Neural cell (in vitro differentiated cells): ENCODE results near the gene MS4A3. TPM values are rescaled to one million over a fixed set of nuclear protein-coding genes. Genes with fewer than 3 reads are reported as not detected.
"Not testable (repeated sequence)": the region's sequence is repeated elsewhere in the genome, so short reads cannot be mapped to it uniquely, and the experiment has no call there.

Source experiments
- H2AFZ ChIP-seq: fragments of 200-600, 300-800 bp; sonication (generic), shearing (Covaris generic); 2 replicates; pipeline ENCODE4 v1.6.0; 2014; ENCODE audit warnings: low read depth, mild to moderate bottlenecking, antibody characterized with exemption, low read length, moderate library complexity
- H3F3A ChIP-seq: fragments of 200-600 bp; shearing (Covaris generic); 2 replicates; pipeline ENCODE4 v1.6.1; 2016; ENCODE audit warnings: mild to moderate bottlenecking, moderate library complexity, mixed read lengths, antibody characterized with exemption, low read length; ENCODE audit not compliant: insufficient read depth, poor library complexity, severe bottlenecking
- H3K27ac ChIP-seq: fragments of 200-600, 300-800 bp; sonication (generic), shearing (Covaris generic); 2 replicates; pipeline ENCODE4 v1.5.1; 2014; ENCODE audit warnings: mild to moderate bottlenecking, low read length, moderate library complexity
- H3K27me3 ChIP-seq: fragments of 300-800, 200-600 bp; sonication (generic), shearing (Covaris generic); 2 replicates; pipeline ENCODE4 v1.6.0; 2014; ENCODE audit warnings: mild to moderate bottlenecking, low read depth, low read length, moderate library complexity; ENCODE audit not compliant: insufficient read depth
- H3K36me3 ChIP-seq: fragments of 300-800, 200-600 bp; sonication (generic), shearing (Covaris generic); 2 replicates; pipeline ENCODE4 v1.5.1; 2014; ENCODE audit warnings: mild to moderate bottlenecking, antibody characterized with exemption, low read length, moderate library complexity; ENCODE audit not compliant: insufficient read depth
- H3K4me2 ChIP-seq: fragments of 300-800, 200-600 bp; sonication (generic), shearing (Covaris generic); 2 replicates; pipeline ENCODE4 v1.6.0; 2014; ENCODE audit warnings: mild to moderate bottlenecking, low read length
- H3K4me3 ChIP-seq: fragments of 300-800, 200-600 bp; sonication (generic), shearing (Covaris generic); 2 replicates; pipeline ENCODE4 v1.5.1; 2014; ENCODE audit warnings: mild to moderate bottlenecking, low read length, moderate library complexity
- H3K79me2 ChIP-seq: fragments of 200-600 bp; shearing (Covaris generic); replicated peaks from 2 replicates; pipeline ENCODE4 v1.6.0; 2014; ENCODE audit warnings: mild to moderate bottlenecking, low read length, moderate library complexity; ENCODE audit not compliant: insufficient read depth
- H3K9ac ChIP-seq: fragments of 300-800, 200-600 bp; sonication (generic), shearing (Covaris generic); 2 replicates; pipeline ENCODE4 v1.6.1; 2016; ENCODE audit warnings: mild to moderate bottlenecking, low read length, mixed read lengths
- H3K9me2 ChIP-seq: fragments of 200-600 bp; shearing (Covaris generic); 2 replicates; pipeline ENCODE4 v1.6.1; 2016; ENCODE audit warnings: mild to moderate bottlenecking, low read length, mixed read lengths; ENCODE audit not compliant: insufficient read depth
- H3K9me3 ChIP-seq: fragments of 200-600, 300-800 bp; sonication (generic), shearing (Covaris generic); 2 replicates; pipeline ENCODE4 v1.6.1; 2016; ENCODE audit warnings: mild to moderate bottlenecking, mixed run types, low read length, moderate library complexity, mixed read lengths
- H4K20me1 ChIP-seq: fragments of 200-600 bp; shearing (Covaris generic); 2 replicates; pipeline ENCODE4 v1.6.1; 2016; ENCODE audit warnings: mild to moderate bottlenecking, mixed run types; ENCODE audit not compliant: insufficient read depth
- CTCF ChIP-seq: fragments of 450-650 bp; IDR thresholded peaks from 2 replicates; pipeline ENCODE4 v1.5.1; 2014; ENCODE audit warnings: antibody characterized with exemption, mild to moderate bottlenecking, moderate library complexity; ENCODE audit not compliant: poor library complexity, severe bottlenecking
- EP300 ChIP-seq: fragments of 450-650 bp; conservative IDR thresholded peaks from 2 replicates; pipeline ENCODE4 v1.6.1; 2014; ENCODE audit warnings: antibody characterized with exemption, mild to moderate bottlenecking, moderate library complexity; ENCODE audit not compliant: poor library complexity, severe bottlenecking
- EZH2 ChIP-seq: fragments of 200-600, 300-800 bp; shearing (Covaris generic), sonication (generic); IDR thresholded peaks from 2 replicates; pipeline ENCODE4 v1.6.1; 2014; ENCODE audit warnings: antibody characterized with exemption, low read length, borderline replicate concordance, mild to moderate bottlenecking; ENCODE audit not compliant: insufficient read depth, poor library complexity, severe bottlenecking
- MXI1 ChIP-seq: fragments of 450-650 bp; conservative IDR thresholded peaks from 2 replicates; pipeline ENCODE4 v1.6.1; 2014; ENCODE audit warnings: antibody characterized with exemption, mild to moderate bottlenecking; ENCODE audit not compliant: poor library complexity, severe bottlenecking
- POLR2AphosphoS5 ChIP-seq: IDR thresholded peaks from 2 replicates; pipeline ENCODE4 v1.6.1; 2012
- RAD21 ChIP-seq: fragments of 450-650 bp; conservative IDR thresholded peaks from 2 replicates; pipeline ENCODE4 v1.6.1; 2014; ENCODE audit warnings: antibody characterized with exemption, mild to moderate bottlenecking, moderate library complexity
- REST ChIP-seq: IDR thresholded peaks from 2 replicates; pipeline ENCODE4 v1.6.1; 2012; ENCODE audit warnings: borderline replicate concordance
- SMC3 ChIP-seq: fragments of 450-650 bp; conservative IDR thresholded peaks from 2 replicates; pipeline ENCODE4 v1.6.1; 2014; ENCODE audit warnings: antibody characterized with exemption, mild to moderate bottlenecking, moderate library complexity; ENCODE audit not compliant: poor library complexity
- TAF1 ChIP-seq: IDR thresholded peaks from 2 replicates; pipeline ENCODE4 v1.6.1; 2012; ENCODE audit warnings: low read depth
- polyA plus RNA-seq: library from polyadenylated mRNA; depleted of rRNA; stranded (reverse); fragments of >200 nt; gene quantifications from 2 replicates; pipeline ENCODE4 v1.2.3, GENCODE V29; 2014

MS4A3 gene
- polyA plus RNA-seq, 1 donor from 2014 or later: not detected

- H3K27me3 ChIP-seq: no peaks in the 10 kb centered on the region
- no peak overlapping the region for H3K27ac ChIP-seq
- H3K9me3 ChIP-seq: no peaks in the 10 kb centered on the region
- H3K4me2 ChIP-seq: no peak overlapping the region
- H4K20me1 ChIP-seq: no peaks in the 10 kb centered on the region
- TF ChIP-seq MXI1: no peak
- no peak for TF ChIP-seq SMC3
- TF ChIP-seq RAD21: no peak
- no peak for TF ChIP-seq CTCF
- TF ChIP-seq EP300: no peak
- no peak for TF ChIP-seq TAF1
- no peak for TF ChIP-seq EZH2
- TF ChIP-seq POLR2AphosphoS5: no peak
- TF ChIP-seq REST: no peak
- H2AFZ ChIP-seq: no peak overlapping the region
- H3K9me2 ChIP-seq: no peaks in the 10 kb centered on the region
- no peak overlapping the region for H3K9ac ChIP-seq
- no peaks in the 10 kb centered on the region for H3K36me3 ChIP-seq
- no peaks in the 10 kb centered on the region for H3K79me2 ChIP-seq
- H3K4me3 ChIP-seq: no peak overlapping the region
- no peaks in the 10 kb centered on the region for H3F3A ChIP-seq
Measured at GRCh38 chr11:60018058-60018457, 38.4 kb upstream of the MS4A3 start.

- not testable (repeated sequence) for H3K79me2 ChIP-seq, H3K9me3 ChIP-seq, H3K27ac ChIP-seq, H3K4me3 ChIP-seq, H3K36me3 ChIP-seq, H3K9ac ChIP-seq, H2AFZ ChIP-seq, H3K4me2 ChIP-seq, H4K20me1 ChIP-seq, H3F3A ChIP-seq, H3K27me3 ChIP-seq, H3K9me2 ChIP-seq
Measured at GRCh38 chr11:60020376-60020775, 36.1 kb upstream of the MS4A3 start.

- Histone ChIP-seq H3K36me3 (no peaks in the 10 kb centered on the region), H3K9me2 (no peaks in the 10 kb centered on the region), H3K9me3 (no peaks in the 10 kb centered on the region), H3K4me3 (no peak overlapping the region), H3K27ac (no peak overlapping the region), H4K20me1 (no peaks in the 10 kb centered on the region), H3F3A (no peaks in the 10 kb centered on the region), H3K9ac (no peak overlapping the region), H2AFZ (no peak overlapping the region), H3K27me3 (no peaks in the 10 kb centered on the region), H3K4me2 (no peak overlapping the region), H3K79me2 (no peaks in the 10 kb centered on the region)
- no peak for TF ChIP-seq SMC3
- TF ChIP-seq RAD21: no peak
- TF ChIP-seq CTCF: no peak
- no peak for TF ChIP-seq TAF1
- TF ChIP-seq EP300: no peak
- no peak for TF ChIP-seq POLR2AphosphoS5
- TF ChIP-seq REST: no peak
- no peak for TF ChIP-seq EZH2
Measured at GRCh38 chr11:60029015-60029632, 27.3 kb upstream of the MS4A3 start.
